MCF 10A (cell line): ENCODE measurements around the gene PDZD7. TPM values are rescaled to one million over a fixed set of nuclear protein-coding genes. Genes with fewer than 3 reads are reported as not detected.

Experiments used
- BruUV-seq: library from RNA; stranded (reverse); fragments of 400-500 nt; replicated peaks from 2 replicates; lab custom pipeline; 2021; lab: Mats Ljungman, UMichigan
- CTCF ChIA-PET: fragments of 300-600 bp; sonication (Branson Sonifier 250); formaldehyde crosslinking; extraction: SDS; loops from one replicate; lab custom pipeline; 2021; ENCODE audit warnings: antibody characterized with exemption, inconsistent platforms; lab: Yijun Ruan, JAX
- POLR2A ChIA-PET: fragments of 300-600, 350-650 bp; sonication (Branson Sonifier 250); formaldehyde crosslinking; extraction: SDS; loops from one replicate; lab custom pipeline; 2020; ENCODE audit warnings: antibody characterized with exemption, inconsistent platforms; lab: Yijun Ruan, JAX
- DNase-seq: peaks from one replicate; pipeline ENCODE4 v3.0.0-alpha.2; 2018; ENCODE audit not compliant: unreplicated experiment
- H3K27ac Mint-ChIP-seq: one replicate; pipeline ENCODE4 v1.8.0; 2022; ENCODE audit warnings: mild to moderate bottlenecking, low read depth, mixed read lengths; ENCODE audit not compliant: unreplicated experiment
- H3K27me3 Mint-ChIP-seq: one replicate; pipeline ENCODE4 v1.8.0; 2022; ENCODE audit warnings: mixed read lengths; ENCODE audit not compliant: insufficient read depth, unreplicated experiment
- H3K36me3 Mint-ChIP-seq: one replicate; pipeline ENCODE4 v1.8.0; 2022; ENCODE audit warnings: mild to moderate bottlenecking, moderate library complexity, mixed read lengths; ENCODE audit not compliant: insufficient read depth, unreplicated experiment
- H3K4me1 Mint-ChIP-seq: one replicate; pipeline ENCODE4 v1.8.0; 2022; ENCODE audit warnings: mixed read lengths; ENCODE audit not compliant: insufficient read depth, unreplicated experiment
- H3K4me3 Mint-ChIP-seq: one replicate; pipeline ENCODE4 v1.8.0; 2022; ENCODE audit warnings: mild to moderate bottlenecking, moderate library complexity, mixed read lengths; ENCODE audit not compliant: unreplicated experiment
- H3K9me3 Mint-ChIP-seq: one replicate; pipeline ENCODE4 v1.8.0; 2022; ENCODE audit warnings: mixed read lengths; ENCODE audit not compliant: unreplicated experiment
- CTCF ChIP-seq: fragments of 200-600 bp; IDR thresholded peaks from one replicate; pipeline ENCODE4 v1.8.0; 2022; ENCODE audit warnings: antibody characterized with exemption, mild to moderate bottlenecking; ENCODE audit not compliant: unreplicated experiment
- intact Hi-C: fragments of 100-400 bp; cut with micrococcal nuclease; formaldehyde crosslinking; loops from 2 replicates; pipeline ENCODE4 v1.14.1; 2022
- total RNA-seq: library from RNA; stranded (reverse); gene quantifications from 2 replicates; pipeline ENCODE4 v1.2.3, GENCODE V29; 2022

The PDZD7 gene
- total RNA-seq, 1 experiment from 2014 or later = 0.58 TPM

- H3K36me3 Mint-ChIP-seq = peaks cover 24% of the 10 kb centered on the region
- intact Hi-C loops = no loop called here
- H3K4me3 Mint-ChIP-seq = peak overlapping the region; percentile 66
- no peaks in the 10 kb centered on the region for H3K4me1 Mint-ChIP-seq
- no peaks in the 10 kb centered on the region for H3K27me3 Mint-ChIP-seq
- no peak for TF ChIP-seq CTCF
- no TSS peak for BruUV-seq
- no peak for DNase-seq
- ChIA-PET CTCF (interaction anchor here (0.5 to 1.5 kb wide), 7 partner anchors 11 to 1087 kb away, joined by 3 to 6 read pairs (median 3); no protein-coding TSS in a partner anchor), POLR2A (interaction anchor here (1.4 to 1.6 kb wide), 2 partner anchors 10 to 20 kb away, joined by 3 to 4 read pairs; no protein-coding TSS in a partner anchor)
- H3K27ac Mint-ChIP-seq = no peak overlapping the region
- H3K9me3 Mint-ChIP-seq = no peaks in the 10 kb centered on the region
Measured at GRCh38 chr10:100968062-100968736, 62.7 kb downstream of the PDZD7 start.

- Mint-ChIP-seq H3K9me3 (no peaks in the 10 kb centered on the region), H3K27me3 (no peaks in the 10 kb centered on the region), H3K36me3 (peaks cover 24% of the 10 kb centered on the region), H3K4me3 (no peak overlapping the region), H3K27ac (no peak overlapping the region), H3K4me1 (no peaks in the 10 kb centered on the region)
- intact Hi-C loops = no loop called here
- TF ChIP-seq CTCF = no peak
- no peak for DNase-seq
- ChIA-PET POLR2A (interaction anchor here (0.8 to 1.6 kb wide), 4 partner anchors 9 to 21 kb away, joined by 3 to 4 read pairs (median 4); no protein-coding TSS in a partner anchor), CTCF (interaction anchor here (0.6 to 1.5 kb wide), 7 partner anchors 18 to 453 kb away, joined by 3 to 8 read pairs (median 4); no protein-coding TSS in a partner anchor)
- no TSS peak for BruUV-seq
Measured at GRCh38 chr10:100967332-100967731, 63.6 kb downstream of the PDZD7 start.

GRCh38 chr10:100966887-100967286 is 64.0 kb downstream of the PDZD7 start:
- no peak for DNase-seq
- intact Hi-C loops = no loop called here
- Mint-ChIP-seq H3K36me3 (peaks cover 26% of the 10 kb centered on the region), H3K4me1 (no peaks in the 10 kb centered on the region), H3K4me3 (no peak overlapping the region), H3K27ac (no peak overlapping the region), H3K9me3 (no peaks in the 10 kb centered on the region), H3K27me3 (no peaks in the 10 kb centered on the region)
- CTCF ChIA-PET = interaction anchor here (0.6 to 1.5 kb wide), 5 partner anchors 31 to 452 kb away, joined by 3 to 8 read pairs (median 4); no protein-coding TSS in a partner anchor
- no TSS peak for BruUV-seq
- POLR2A ChIA-PET = interaction anchor here (0.8 to 0.9 kb wide), 2 partner anchors 10 to 16 kb away, joined by 3 to 4 read pairs; no protein-coding TSS in a partner anchor
- no peak for TF ChIP-seq CTCF

GRCh38 chr10:100965820-100966219 is 65.1 kb downstream of the PDZD7 start:
- ChIA-PET CTCF (interaction anchor here (0.6 to 1.4 kb wide), 4 partner anchors 31 to 103 kb away, joined by 3 to 8 read pairs (median 3); no protein-coding TSS in a partner anchor), POLR2A (interaction anchor here (0.6 to 0.7 kb wide), 2 partner anchors 21 to 45 kb away, joined by 3 to 4 read pairs; partner anchors contain the start of genes MRPL43 and TWNK)
- intact Hi-C loops = no loop called here
- DNase-seq = no peak
- H3K4me3 Mint-ChIP-seq = no peak overlapping the region
- peaks cover 27% of the 10 kb centered on the region for H3K36me3 Mint-ChIP-seq
- no peaks in the 10 kb centered on the region for H3K4me1 Mint-ChIP-seq
- H3K9me3 Mint-ChIP-seq = no peaks in the 10 kb centered on the region
- H3K27ac Mint-ChIP-seq = no peak overlapping the region
- no TSS peak for BruUV-seq
- TF ChIP-seq CTCF = no peak
- no peaks in the 10 kb centered on the region for H3K27me3 Mint-ChIP-seq
